Transverse colon (tissue), 4 donors: ENCODE measurements around the gene NDUFV2. TPM values are rescaled to one million over a fixed set of nuclear protein-coding genes. Genes with fewer than 3 reads are reported as not detected.

Experiments used
- DNase-seq: peaks from one replicate; pipeline ENCODE4 v3.0.0-alpha.2; 2019
- H3K27ac ChIP-seq, 4 donors: fragments of 200-600 bp; sonication (generic); 2 replicates each; pipeline ENCODE4 v1.5.1; 2016 to 2018; ENCODE audit warnings: inconsistent platforms in 4 of 4
- H3K27me3 ChIP-seq: fragments of 200-600 bp; sonication (generic); 2 replicates; pipeline ENCODE4 v1.5.1; 2017; ENCODE audit warnings: inconsistent platforms
- H3K36me3 ChIP-seq, 4 donors: fragments of 200-600 bp; sonication (generic); 2 replicates each; pipeline ENCODE4 v1.5.1; 2017 to 2019; ENCODE audit warnings: inconsistent platforms in 4 of 4
- H3K4me1 ChIP-seq, 4 donors: fragments of 200-600 bp; sonication (generic); 2 replicates each; pipeline ENCODE4 v1.5.1; 2017 to 2020; ENCODE audit warnings: inconsistent platforms in 4 of 4
- H3K4me3 ChIP-seq, 4 donors: fragments of 200-600 bp; sonication (generic); 1 replicate in 1 of 4; 2 replicates in 3 of 4; pipeline versions ENCODE4 v1.5.1 to v1.6.1; 2017 to 2019; ENCODE audit warnings: inconsistent platforms in 4 of 4
- H3K9me3 ChIP-seq, 2 donors: fragments of 200-600 bp; sonication (generic); 2 replicates each; pipeline ENCODE4 v1.5.1; 2017 to 2019; ENCODE audit warnings: inconsistent platforms in 2 of 2
- CTCF ChIP-seq, 5 experiments: fragments of 200-600 bp in 3 of 5; fragments of 450-650 bp in 2 of 5; sonication (generic) in 3 of 5; IDR thresholded peaks; 1 replicate in 2 of 5; 2 replicates in 3 of 5; pipeline ENCODE4 v1.5.1; 2016 to 2017; ENCODE audit warnings: antibody characterized with exemption in 5 of 5, inconsistent platforms in 3 of 5, mild to moderate bottlenecking in 2 of 5, moderate library complexity in 1 of 5
- EP300 ChIP-seq: sonication (generic); formaldehyde crosslinking; IDR thresholded peaks from one replicate; pipeline ENCODE4 v1.6.1; 2017; ENCODE audit warnings: antibody characterized with exemption, low read depth
- POLR2A ChIP-seq: fragments of 450-650 bp; IDR thresholded peaks from one replicate; pipeline ENCODE4 v1.6.1; 2016; ENCODE audit warnings: antibody characterized with exemption, mild to moderate bottlenecking, moderate library complexity
- POLR2AphosphoS5 ChIP-seq, 3 donors: sonication (generic); formaldehyde crosslinking; IDR thresholded peaks; one replicate each; pipeline ENCODE4 v1.6.1; 2016; ENCODE audit warnings: antibody characterized with exemption in 3 of 3
- WGBS, 2 donors: methylation state at CpG; one replicate each; pipeline ENCODE4 v1.1.5; 2018; ENCODE audit warnings: low coverage in 1 of 2; 5-methylcytosine and 5-hydroxymethylcytosine counted together
- in situ Hi-C, 4 donors: fragments of 200-750 bp; cut with MboI; loops; one replicate each; pipeline versions ENCODE4 v1.15.0 to v1.15.1; 2017; ENCODE audit warnings: low sequenced_read_pairs in 3 of 4, low pct_ligation_motif_present in 1 of 4, low pct_unique_long_range_greater_than_20kb in 1 of 4
- intact Hi-C: fragments of 100-400 bp; cut with DNase I; formaldehyde crosslinking; loops from one replicate; pipeline ENCODE4 v1.15.1; 2023; ENCODE audit warnings: low total_unique reads
- total RNA-seq, 4 donors: library from RNA; depleted of rRNA; stranded (reverse); fragments of >200 nt; gene quantifications; one replicate each; pipeline ENCODE4 v1.1.0, GENCODE V29; 2016

The NDUFV2 gene
- total RNA-seq, 4 donors from 2014 or later: 24.7 to 140 (median 113) TPM

GRCh38 chr18:9096007-9096371 lies 6.5 kb upstream of the NDUFV2 start:
- 66 to 83% methylated on average over 3 of the region's 3 CpGs for WGBS, 2 donors
- intact Hi-C loops (no loop called here), in situ Hi-C loops (loop anchor here in 2 of 4 donors (25.0 kb wide), 1 partner anchor 241 kb away; the partner anchor contains the start of gene TWSG1 (in 2 of the 2))
- DNase-seq: no peak
- Histone ChIP-seq H3K27me3 (no peaks in the 10 kb centered on the region), H3K9me3 (no peaks in the 10 kb centered on the region), H3K27ac (peak overlapping the region; percentile 55 to 77 (median 73)), H3K4me3 (no peak overlapping the region), H3K36me3 (no peaks in the 10 kb centered on the region), H3K4me1 (peaks cover 7 to 31% (median 11%) of the 10 kb centered on the region in 4 donors)
- TF ChIP-seq CTCF (IDR thresholded peaks at IDR 0.05) (no peak), POLR2AphosphoS5 (IDR thresholded peaks at IDR 0.05) (no peak), EP300 (no peak), POLR2A (no peak)

DNA sequence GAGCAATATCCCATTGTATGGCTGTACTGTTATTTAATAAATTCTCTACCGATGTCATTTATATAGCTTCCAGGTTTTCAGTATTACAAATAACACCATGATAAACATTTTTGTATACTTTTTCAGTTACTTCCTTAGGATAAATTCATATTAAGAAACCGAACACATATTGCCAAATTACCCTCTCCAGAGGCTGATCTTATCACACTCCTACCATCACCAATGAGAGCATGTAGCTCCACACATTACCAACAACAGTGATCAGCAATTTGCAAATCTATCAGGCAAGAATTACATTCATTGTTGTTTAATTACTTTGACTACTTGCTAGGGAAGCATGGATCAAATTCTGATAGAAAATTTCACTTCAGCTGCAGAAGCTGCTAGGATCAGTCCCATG lies 5.8 kb upstream of the NDUFV2 start:
- no peak for DNase-seq
- H3K4me3 ChIP-seq: no peak overlapping the region
- H3K9me3 ChIP-seq: no peaks in the 10 kb centered on the region
- no peaks in the 10 kb centered on the region for H3K36me3 ChIP-seq
- intact Hi-C loops (no loop called here), in situ Hi-C loops (loop anchor here in 2 of 4 donors (25.0 kb wide), 1 partner anchor 241 kb away; the partner anchor contains the start of gene TWSG1 (in 2 of the 2))
- WGBS, 2 donors: 85 to 91% methylated on average over 2 of the region's 2 CpGs
- TF ChIP-seq CTCF (IDR thresholded peaks at IDR 0.05) (no peak), POLR2A (no peak), POLR2AphosphoS5 (IDR thresholded peaks at IDR 0.05) (no peak), EP300 (no peak)
- peaks cover 7 to 38% (median 13%) of the 10 kb centered on the region in 4 donors for H3K4me1 ChIP-seq
- H3K27me3 ChIP-seq: no peaks in the 10 kb centered on the region
- H3K27ac ChIP-seq: no peak overlapping the region

GRCh38 chr18:9097349-9097748 lies 5.2 kb upstream of the NDUFV2 start:
- in situ Hi-C loops: loop anchor here in 2 of 4 donors (25.0 kb wide), 1 partner anchor 240 kb away; the partner anchor contains the start of gene TWSG1 (in 2 of the 2)

DNA sequence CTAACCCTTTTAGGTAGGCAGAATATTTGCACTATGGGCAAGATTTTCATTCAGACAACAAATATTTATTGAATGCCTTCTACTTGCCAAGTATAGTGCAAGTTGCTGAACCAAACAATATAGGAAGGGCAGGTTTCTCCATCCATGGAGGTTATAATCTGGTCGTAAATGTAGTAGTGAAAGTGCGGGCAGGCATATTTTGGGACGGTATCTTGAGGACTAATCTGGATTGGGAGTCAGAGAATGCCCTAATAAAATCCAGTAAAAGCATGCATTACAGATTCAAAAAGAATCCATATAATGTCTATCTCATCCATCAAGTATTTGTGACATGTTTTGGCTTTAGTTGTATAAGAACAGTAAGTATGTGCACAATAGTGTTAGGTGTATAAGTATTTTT lies 1.7 kb upstream of the NDUFV2 start:
- intact Hi-C loops: no loop called here
- DNase-seq: no peak
- TF ChIP-seq EP300 (no peak), POLR2A (no peak), CTCF (IDR thresholded peaks at IDR 0.05) (no peak), POLR2AphosphoS5 (IDR thresholded peaks at IDR 0.05) (no peak)
- Histone ChIP-seq H3K4me1 (peaks cover 12 to 31% (median 27%) of the 10 kb centered on the region in 4 donors), H3K27ac (peak overlapping the region in 2 of 4 donors; percentile 98 to 99), H3K27me3 (no peaks in the 10 kb centered on the region), H3K4me3 (no peak overlapping the region), H3K36me3 (no peaks in the 10 kb centered on the region), H3K9me3 (no peaks in the 10 kb centered on the region)
- in situ Hi-C loops: no loop called here
- WGBS, 2 donors: 71 to 83% methylated on average over 3 of the region's 3 CpGs

More at GRCh38 chr18:9097349-9097748, 5.2 kb upstream of the NDUFV2 start:
- Histone ChIP-seq H3K27me3 (no peaks in the 10 kb centered on the region), H3K27ac (no peak overlapping the region), H3K36me3 (no peaks in the 10 kb centered on the region), H3K9me3 (no peaks in the 10 kb centered on the region), H3K4me1 (peaks cover 7 to 35% (median 14%) of the 10 kb centered on the region in 4 donors), H3K4me3 (no peak overlapping the region)
- TF ChIP-seq POLR2AphosphoS5 (IDR thresholded peaks at IDR 0.05) (no peak), CTCF (IDR thresholded peaks at IDR 0.05) (no peak), EP300 (no peak), POLR2A (no peak)
- 83 to 97% methylated on average over 2 of the region's 2 CpGs for WGBS, 2 donors
- intact Hi-C loops: no loop called here
- no peak for DNase-seq
